RWPE1 (cell line): ENCODE measurements around the gene TUSC2.

Experiments used
- CTCF ChIA-PET: fragments of 350-600 bp; sonication (Branson Sonifier 250); formaldehyde crosslinking; extraction: SDS; loops from one replicate; lab custom pipeline; 2021; lab: Yijun Ruan, JAX
- POLR2A ChIA-PET: fragments of 400-600 bp; formaldehyde crosslinking; extraction: SDS; loops from one replicate; lab custom pipeline; 2020; ENCODE audit warnings: antibody characterized with exemption; ENCODE audit not compliant: low non-redundant PET; lab: Yijun Ruan, JAX
- DNase-seq: peaks from one replicate; pipeline ENCODE4 v3.0.0; 2012; ENCODE audit warnings: low spot score
- H3K27ac ChIP-seq: fragments of 450-650 bp; 2 replicates; pipeline ENCODE4 v1.5.1; 2017
- TF ChIP-seq, protein P1 (sequence below): fragments of 450-650 bp; conservative IDR thresholded peaks from 2 replicates; pipeline ENCODE4 v1.5.1; 2017; ENCODE audit warnings: low read depth, mild to moderate bottlenecking

TUSC2 gene

DNA sequence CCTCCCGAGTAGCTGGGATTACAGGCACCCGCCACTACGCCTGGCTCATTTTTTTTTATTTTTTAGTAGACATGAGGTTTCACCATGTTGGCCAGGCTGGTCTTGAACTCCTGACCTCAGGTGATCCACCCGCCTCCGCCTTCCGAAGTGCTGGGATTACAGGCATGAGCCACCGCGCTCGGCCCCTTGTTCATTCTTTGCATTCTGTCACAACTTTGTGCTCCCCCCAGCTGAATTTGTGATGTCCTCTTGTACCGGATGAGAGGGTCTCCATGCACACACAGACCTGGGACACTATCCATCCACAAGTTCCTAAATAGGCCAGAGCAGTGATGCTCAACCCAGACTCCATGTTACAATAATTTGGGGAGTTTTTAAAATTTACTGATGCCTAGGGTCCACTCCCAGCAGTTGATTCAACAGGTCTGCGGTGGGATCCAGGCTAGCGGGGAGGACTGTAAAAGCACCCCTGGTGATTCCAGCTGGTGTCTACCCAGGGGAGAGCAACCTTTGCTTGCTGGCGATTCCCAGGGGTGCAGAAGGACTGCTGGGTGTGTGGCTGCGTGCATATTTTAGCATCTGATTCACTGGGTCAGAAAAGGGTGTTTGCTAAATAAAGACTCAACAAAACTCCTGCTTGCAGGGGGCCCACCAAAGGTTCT is 11.6 kb upstream of the TUSC2 start:
- H3K27ac ChIP-seq: peak overlapping the region; percentile 98
- DNase-seq: no peak

DNA sequence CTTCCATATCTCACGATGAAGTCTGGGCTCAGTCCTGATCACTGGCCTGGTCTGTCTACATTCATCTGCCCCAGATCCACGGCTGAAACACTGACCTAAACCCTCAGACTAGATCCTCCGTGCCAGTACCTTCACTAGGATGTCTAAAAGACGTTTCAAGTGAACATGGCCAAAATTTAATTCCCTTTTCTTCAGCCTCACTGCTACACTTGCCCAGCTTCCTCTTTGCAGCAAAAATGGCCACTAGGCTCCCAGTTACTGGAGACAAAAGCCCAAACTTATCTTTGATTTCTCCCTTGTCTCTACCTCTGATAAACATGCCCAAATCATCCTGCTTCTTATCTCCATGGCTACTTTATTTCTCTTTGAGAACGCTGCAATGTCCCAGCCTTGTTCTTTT is 10.9 kb upstream of the TUSC2 start:
- TF ChIP-seq, protein P1, sequence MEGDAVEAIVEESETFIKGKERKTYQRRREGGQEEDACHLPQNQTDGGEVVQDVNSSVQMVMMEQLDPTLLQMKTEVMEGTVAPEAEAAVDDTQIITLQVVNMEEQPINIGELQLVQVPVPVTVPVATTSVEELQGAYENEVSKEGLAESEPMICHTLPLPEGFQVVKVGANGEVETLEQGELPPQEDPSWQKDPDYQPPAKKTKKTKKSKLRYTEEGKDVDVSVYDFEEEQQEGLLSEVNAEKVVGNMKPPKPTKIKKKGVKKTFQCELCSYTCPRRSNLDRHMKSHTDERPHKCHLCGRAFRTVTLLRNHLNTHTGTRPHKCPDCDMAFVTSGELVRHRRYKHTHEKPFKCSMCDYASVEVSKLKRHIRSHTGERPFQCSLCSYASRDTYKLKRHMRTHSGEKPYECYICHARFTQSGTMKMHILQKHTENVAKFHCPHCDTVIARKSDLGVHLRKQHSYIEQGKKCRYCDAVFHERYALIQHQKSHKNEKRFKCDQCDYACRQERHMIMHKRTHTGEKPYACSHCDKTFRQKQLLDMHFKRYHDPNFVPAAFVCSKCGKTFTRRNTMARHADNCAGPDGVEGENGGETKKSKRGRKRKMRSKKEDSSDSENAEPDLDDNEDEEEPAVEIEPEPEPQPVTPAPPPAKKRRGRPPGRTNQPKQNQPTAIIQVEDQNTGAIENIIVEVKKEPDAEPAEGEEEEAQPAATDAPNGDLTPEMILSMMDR: no peak
- POLR2A ChIA-PET: no interaction called here
- H3K27ac ChIP-seq: peak overlapping the region; percentile 98
- CTCF ChIA-PET: no interaction called here
- DNase-seq: no peak

More for the DNA sequence above, 11.6 kb upstream of the TUSC2 start:
- ChIA-PET CTCF (no interaction called here), POLR2A (no interaction called here)
- TF ChIP-seq, protein P1: no peak

DNA sequence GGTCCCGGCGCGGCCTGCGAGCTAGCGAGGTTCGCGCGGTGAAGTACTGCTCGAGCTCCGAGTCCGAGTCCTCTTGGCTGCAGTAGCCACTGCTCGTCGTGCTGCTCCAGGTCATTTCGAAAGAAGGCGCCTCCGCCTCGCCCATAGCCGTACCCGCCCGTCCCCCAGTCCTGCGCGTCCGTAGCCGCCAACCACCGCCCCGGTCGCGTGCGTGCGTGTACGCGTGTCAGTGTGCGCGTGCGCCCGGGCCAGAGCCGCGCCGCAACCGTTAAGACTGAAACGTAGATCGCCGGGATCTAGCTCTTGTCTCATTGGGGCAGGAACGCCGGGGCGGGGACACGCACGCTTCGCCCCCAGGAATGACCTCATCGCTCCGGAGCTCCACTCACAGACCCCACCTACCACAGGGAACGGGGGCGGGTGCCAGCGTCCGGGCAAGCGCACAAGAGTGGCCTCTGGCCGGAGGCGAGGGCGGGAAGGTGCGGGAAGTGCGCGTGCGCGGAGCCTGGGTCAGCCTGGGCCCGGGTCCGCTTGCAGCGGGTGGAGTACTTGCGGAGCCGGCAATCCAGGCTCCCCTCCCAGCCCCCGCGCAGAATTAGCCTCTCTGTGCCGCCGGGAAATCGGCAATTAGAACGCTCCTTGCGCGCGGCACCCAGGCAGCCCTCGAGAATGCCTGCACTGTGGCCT is 9.3 kb upstream of the TUSC2 start:
- TF ChIP-seq, protein P1: no peak
- POLR2A ChIA-PET: no interaction called here
- CTCF ChIA-PET: no interaction called here
- H3K27ac ChIP-seq: peak overlapping the region; percentile 98
- DNase-seq: peak; percentile 98

DNA sequence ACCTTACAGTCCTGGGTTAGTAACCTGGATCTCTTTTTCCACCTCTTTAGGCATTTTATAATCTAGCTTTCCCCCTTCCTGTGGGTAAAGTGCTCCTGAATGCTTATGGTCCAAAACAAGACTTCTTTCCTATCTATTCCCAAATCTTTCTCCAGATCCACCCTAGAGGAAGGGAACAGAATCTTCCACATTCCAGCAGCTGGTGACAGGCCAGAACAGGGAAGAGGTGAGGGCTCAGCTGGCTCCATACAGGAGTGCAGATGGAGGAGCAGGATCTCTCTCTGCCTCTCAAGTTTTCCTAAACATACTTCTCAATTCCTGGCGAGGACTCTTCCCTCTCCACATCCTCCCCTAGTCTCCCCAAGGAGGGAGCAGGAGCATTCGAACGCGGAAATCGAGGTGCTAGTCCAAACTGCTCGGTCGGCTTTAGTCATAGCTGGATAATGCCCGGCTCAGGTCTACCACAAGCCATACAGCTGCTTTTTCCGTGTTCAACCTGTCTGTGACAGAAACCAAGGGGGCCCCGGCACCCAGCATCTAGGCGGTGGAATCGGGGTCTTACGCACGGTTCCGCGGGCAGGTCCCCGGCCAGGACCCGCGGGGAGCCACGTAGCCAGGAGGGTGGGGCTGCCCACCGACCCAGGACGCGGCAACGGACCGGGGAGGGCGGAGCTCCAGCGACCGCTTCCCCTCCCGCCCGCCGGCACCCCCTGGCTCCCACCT is 8.6 kb upstream of the TUSC2 start:
- POLR2A ChIA-PET: no interaction called here
- peak overlapping the region; percentile 98 for H3K27ac ChIP-seq
- TF ChIP-seq, protein P1: no peak
- no peak for DNase-seq
- CTCF ChIA-PET: interaction anchor here (0.6 to 0.7 kb wide), 2 partner anchors 81 to 1291 kb away, joined by 4 read pairs; no protein-coding TSS in a partner anchor

DNA sequence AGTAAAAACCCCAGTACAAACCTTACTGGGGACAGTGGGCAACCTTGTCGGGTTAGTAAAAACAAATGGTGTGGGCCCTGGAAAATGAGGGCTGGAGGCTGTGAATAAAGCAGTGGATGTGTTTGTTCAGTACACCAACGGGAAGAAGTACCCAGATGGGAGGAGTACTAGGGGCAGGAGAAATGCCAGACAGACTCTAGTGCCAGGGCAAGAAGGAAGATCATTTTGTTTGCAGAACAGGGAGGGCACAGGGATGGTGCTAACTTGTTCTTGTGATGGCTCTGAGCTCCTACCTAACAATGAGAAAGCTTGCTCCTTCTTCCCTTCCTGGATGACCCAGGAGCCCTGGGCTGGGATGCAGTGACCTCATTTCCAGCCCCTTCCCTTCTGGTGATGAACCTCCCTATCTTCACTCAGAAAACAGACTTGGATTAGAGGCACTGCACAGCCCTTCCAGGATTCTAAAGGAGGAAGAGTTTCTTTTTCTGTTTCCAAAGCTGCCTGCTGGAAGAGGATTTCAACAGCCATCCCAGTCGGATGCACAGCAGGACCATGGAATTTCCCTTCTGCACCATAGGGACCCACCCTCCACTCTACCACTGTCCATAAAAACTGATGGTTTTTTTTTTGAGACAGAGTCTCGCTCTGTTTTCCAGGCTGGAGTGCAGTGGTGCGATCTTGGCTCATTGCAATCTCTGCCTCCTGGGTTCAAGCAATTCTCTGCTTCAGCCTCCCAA is 6.5 kb upstream of the TUSC2 start:
- H3K27ac ChIP-seq: peak overlapping the region; percentile 98
- TF ChIP-seq, protein P1: no peak
- ChIA-PET POLR2A (no interaction called here), CTCF (no interaction called here)
- DNase-seq: no peak
